ENCODE data around the gene G0S2.

GRCh38 chr1:209688746-209689234 is 13.6 kb downstream of the G0S2 start:
- TF ChIP-seq POLR2AphosphoS5 (IDR thresholded peaks at IDR 0.05) (no peak), EP300 (IDR thresholded peaks at IDR 0.05) (no peak), POLR2A (IDR thresholded peaks at IDR 0.05) (no peak)
- TF ChIP-seq, protein P1, sequence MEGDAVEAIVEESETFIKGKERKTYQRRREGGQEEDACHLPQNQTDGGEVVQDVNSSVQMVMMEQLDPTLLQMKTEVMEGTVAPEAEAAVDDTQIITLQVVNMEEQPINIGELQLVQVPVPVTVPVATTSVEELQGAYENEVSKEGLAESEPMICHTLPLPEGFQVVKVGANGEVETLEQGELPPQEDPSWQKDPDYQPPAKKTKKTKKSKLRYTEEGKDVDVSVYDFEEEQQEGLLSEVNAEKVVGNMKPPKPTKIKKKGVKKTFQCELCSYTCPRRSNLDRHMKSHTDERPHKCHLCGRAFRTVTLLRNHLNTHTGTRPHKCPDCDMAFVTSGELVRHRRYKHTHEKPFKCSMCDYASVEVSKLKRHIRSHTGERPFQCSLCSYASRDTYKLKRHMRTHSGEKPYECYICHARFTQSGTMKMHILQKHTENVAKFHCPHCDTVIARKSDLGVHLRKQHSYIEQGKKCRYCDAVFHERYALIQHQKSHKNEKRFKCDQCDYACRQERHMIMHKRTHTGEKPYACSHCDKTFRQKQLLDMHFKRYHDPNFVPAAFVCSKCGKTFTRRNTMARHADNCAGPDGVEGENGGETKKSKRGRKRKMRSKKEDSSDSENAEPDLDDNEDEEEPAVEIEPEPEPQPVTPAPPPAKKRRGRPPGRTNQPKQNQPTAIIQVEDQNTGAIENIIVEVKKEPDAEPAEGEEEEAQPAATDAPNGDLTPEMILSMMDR (IDR thresholded peaks at IDR 0.05), result no peak
